Measurements from ENCODE around the gene GSPT1.
"Not testable (repeated sequence)": the region's sequence is repeated elsewhere in the genome, so short reads cannot be mapped to it uniquely, and the experiment has no call there.

GRCh38 chr16:11825520-11826165 lies 90.1 kb downstream of the GSPT1 start:
- TF ChIP-seq ATF7 (IDR thresholded peaks at IDR 0.05); ZBTB34 (CRISPR knock-in tag; IDR thresholded peaks at IDR 0.05); ZKSCAN3 (CRISPR knock-in tag; IDR thresholded peaks at IDR 0.05): not testable (repeated sequence)

Measured in K562 (cell line).